HepG2 (cell line): ENCODE measurements around the gene C2orf15. TPM values are rescaled to one million over a fixed set of nuclear protein-coding genes. Genes with fewer than 3 reads are reported as not detected.

ENCODE experiments used
- ATAD3A ChIP-seq: sonication (generic); formaldehyde crosslinking; IDR thresholded peaks from 2 replicates; pipeline ENCODE4 v1.4.0; 2020; ENCODE audit warnings: missing genetic modification reagents
- CSRNP2 ChIP-seq: sonication (generic); formaldehyde crosslinking; conservative IDR thresholded peaks from 2 replicates; pipeline ENCODE4 v1.8.0; 2022; ENCODE audit warnings: low read depth, missing genetic modification reagents
- DPF2 ChIP-seq: sonication (generic); formaldehyde crosslinking; IDR thresholded peaks from 2 replicates; pipeline ENCODE4 v1.4.0; 2020; ENCODE audit warnings: mild to moderate bottlenecking, low read depth, missing genetic modification reagents, borderline replicate concordance
- FOSL1 ChIP-seq: sonication (generic); formaldehyde crosslinking; IDR thresholded peaks from 2 replicates; pipeline ENCODE4 v1.9.0; 2021; ENCODE audit warnings: missing genetic modification reagents, borderline replicate concordance
- FOXO1 ChIP-seq: sonication (generic); formaldehyde crosslinking; IDR thresholded peaks from 2 replicates; pipeline ENCODE4 v1.4.0; 2020; ENCODE audit warnings: missing genetic modification reagents
- HMGXB4 ChIP-seq, 2 experiments: sonication (generic) in 1 of 2; formaldehyde crosslinking in 1 of 2; IDR thresholded peaks; 2 replicates each; pipeline versions ENCODE4 v1.4.0 to v1.6.1; 2018 to 2020; ENCODE audit warnings: missing genetic modification reagents in 2 of 2, borderline replicate concordance in 1 of 2, low read depth in 1 of 2, mild to moderate bottlenecking in 1 of 2, missing biosample characterization in 1 of 2
- JDP2 ChIP-seq: sonication (generic); formaldehyde crosslinking; IDR thresholded peaks from 2 replicates; pipeline ENCODE4 v1.8.1; 2022; ENCODE audit warnings: missing genetic modification reagents, borderline replicate concordance
- JUN ChIP-seq: sonication (generic); formaldehyde crosslinking; IDR thresholded peaks from 2 replicates; pipeline ENCODE4 v1.4.0; 2020; ENCODE audit warnings: mild to moderate bottlenecking, missing genetic modification reagents
- MTA1 ChIP-seq: sonication (generic); formaldehyde crosslinking; IDR thresholded peaks from 2 replicates; pipeline ENCODE4 v1.4.0; 2020; ENCODE audit warnings: missing genetic modification reagents, mild to moderate bottlenecking, borderline replicate concordance
- MTF1 ChIP-seq: sonication (generic); formaldehyde crosslinking; IDR thresholded peaks from 2 replicates; pipeline ENCODE4 v1.5.0; 2020; ENCODE audit warnings: missing genetic modification reagents
- MXD1 ChIP-seq: sonication (generic); formaldehyde crosslinking; IDR thresholded peaks from 2 replicates; pipeline ENCODE4 v1.4.0; 2020; ENCODE audit warnings: mild to moderate bottlenecking, missing genetic modification reagents
- PHF8 ChIP-seq: sonication (generic); formaldehyde crosslinking; IDR thresholded peaks from 2 replicates; pipeline ENCODE4 v1.5.0; 2020; ENCODE audit warnings: missing genetic modification reagents
- SOX5 ChIP-seq: IDR thresholded peaks from 2 replicates; pipeline ENCODE4 v1.6.1; 2016; ENCODE audit warnings: borderline replicate concordance
- SRF ChIP-seq: IDR thresholded peaks from 2 replicates; pipeline ENCODE4 v1.6.1; 2011; ENCODE audit warnings: mild to moderate bottlenecking, low read depth, low read length, moderate library complexity
- TOPORS ChIP-seq: sonication (generic); formaldehyde crosslinking; IDR thresholded peaks from 2 replicates; pipeline ENCODE4 v1.8.0; 2023; ENCODE audit warnings: mild to moderate bottlenecking, missing genetic modification reagents
- U2AF2 ChIP-seq: fragments of 200-400 bp; formaldehyde crosslinking; IDR thresholded peaks from 2 replicates; pipeline ENCODE4 v1.6.1; 2017; ENCODE audit warnings: low read depth, mild to moderate bottlenecking, low read length
- ZBTB46 ChIP-seq: sonication (generic); formaldehyde crosslinking; IDR thresholded peaks from 2 replicates; pipeline ENCODE4 v1.4.0; 2020; ENCODE audit warnings: mild to moderate bottlenecking, missing genetic modification reagents, borderline replicate concordance
- ZC3H4 ChIP-seq: sonication (generic); formaldehyde crosslinking; IDR thresholded peaks from 2 replicates; pipeline ENCODE4 v1.4.0; 2020; ENCODE audit warnings: missing genetic modification reagents, borderline replicate concordance
- ZFP36 ChIP-seq: fragments of 150-350 bp; IDR thresholded peaks from 2 replicates; pipeline ENCODE4 v1.6.1; 2018; ENCODE audit warnings: borderline replicate concordance, low read length, low read depth; ENCODE audit not compliant: partially characterized antibody
- ZFYVE20 ChIP-seq: sonication (generic); formaldehyde crosslinking; IDR thresholded peaks from 2 replicates; pipeline ENCODE4 v1.8.0; 2023; ENCODE audit warnings: low read depth, mild to moderate bottlenecking, moderate library complexity, missing genetic modification reagents, borderline replicate concordance
- ZNF17 ChIP-seq: sonication (generic); formaldehyde crosslinking; IDR thresholded peaks from 2 replicates; pipeline ENCODE4 v1.5.0; 2020; ENCODE audit warnings: mild to moderate bottlenecking, missing genetic modification reagents
- ZNF260 ChIP-seq: sonication (generic); formaldehyde crosslinking; IDR thresholded peaks from 2 replicates; pipeline ENCODE4 v1.4.0; 2020; ENCODE audit warnings: missing genetic modification reagents, low read depth, mild to moderate bottlenecking, borderline replicate concordance
- ZNF33A ChIP-seq: sonication (generic); formaldehyde crosslinking; IDR thresholded peaks from 2 replicates; pipeline ENCODE4 v1.5.1; 2020; ENCODE audit warnings: missing genetic modification reagents, mild to moderate bottlenecking, moderate library complexity, borderline replicate concordance
- ZNF441 ChIP-seq: sonication (generic); formaldehyde crosslinking; IDR thresholded peaks from 2 replicates; pipeline ENCODE4 v1.7.0; 2021; ENCODE audit warnings: missing genetic modification reagents, borderline replicate concordance
- ZNF496 ChIP-seq: sonication (generic); formaldehyde crosslinking; IDR thresholded peaks from 2 replicates; pipeline ENCODE4 v1.8.1; 2023; ENCODE audit warnings: mild to moderate bottlenecking, moderate library complexity, missing genetic modification reagents; ENCODE audit not compliant: insufficient replicate concordance
- ZNF776 ChIP-seq: sonication (generic); formaldehyde crosslinking; IDR thresholded peaks from 2 replicates; pipeline ENCODE4 v1.4.0; 2020; ENCODE audit warnings: mild to moderate bottlenecking, missing genetic modification reagents
- ZNF850 ChIP-seq: sonication (generic); formaldehyde crosslinking; conservative IDR thresholded peaks from 2 replicates; pipeline ENCODE4 v1.9.0; 2021; ENCODE audit warnings: mild to moderate bottlenecking, missing genetic modification reagents
- polyA plus RNA-seq, 8 experiments: library from polyadenylated mRNA; depleted of rRNA in 3 of 8; stranded (reverse) in 7 of 8; unstranded in 1 of 8; fragments of >200 nt; fragmentation: Illumina TruSeq in 4 of 8; extraction: Trizol in 4 of 8; gene quantifications; 2 replicates each; pipeline versions ENCODE4 v1.2.1 to v1.2.3, GENCODE V29; 2011 to 2016; ENCODE audit warnings: low read depth in 4 of 8, missing spikeins in 1 of 8, mixed read lengths in 1 of 8; ENCODE audit not compliant: insufficient read depth in 1 of 8
- total RNA-seq, 5 experiments: library from RNA; depleted of rRNA; stranded (reverse); fragments of >200 nt; fragmentation: Illumina TruSeq; extraction: Trizol; gene quantifications; 2 replicates each; pipeline ENCODE4 v1.2.3, GENCODE V29; 2016; ENCODE audit warnings: low read depth in 1 of 5

C2orf15 gene
- total and polyA plus RNA-seq, 2 of the 13 experiments (the other 11 are each of a cell fraction or from before 2014, with no cell fraction given): 5.5 to 8.3 TPM

- TF ChIP-seq MTA1 (CRISPR knock-in tag) (peak; percentile 52; the same call in 1 of the 2 replicates), TOPORS (CRISPR knock-in tag) (no peak), ZNF260 (CRISPR knock-in tag) (no peak), ATAD3A (no peak), ZNF496 (CRISPR knock-in tag) (no peak), SRF (no peak), CSRNP2 (no peak), U2AF2 (no peak), PHF8 (CRISPR knock-in tag) (no peak), ZC3H4 (CRISPR knock-in tag) (no peak), ZNF776 (CRISPR knock-in tag) (no peak), MTF1 (CRISPR knock-in tag) (no peak), FOXO1 (CRISPR knock-in tag) (no peak), JUN (CRISPR knock-in tag) (no peak), ZFP36 (no peak), SOX5 (CRISPR knock-in tag) (no peak; the same call in 1 of the 2 replicates), FOSL1 (CRISPR knock-in tag) (no peak), JDP2 (no peak), ZBTB46 (CRISPR knock-in tag) (no peak), HMGXB4 (CRISPR knock-in tag; IDR thresholded peaks at IDR 0.05; ENCODE audit: borderline replicate concordance in 1 of 2, low read depth in 1 of 2) (no peak; a peak in 1 of 4 replicates), ZNF33A (CRISPR knock-in tag) (no peak), DPF2 (CRISPR knock-in tag) (no peak), ZNF441 (no peak), ZNF17 (CRISPR knock-in tag) (no peak), ZFYVE20 (CRISPR knock-in tag) (no peak), MXD1 (no peak), ZNF850 (CRISPR knock-in tag) (0 out of 2 replicates have a peak, but pooled peaks have one; percentile 30)
Measured at GRCh38 chr2:99183025-99183424, 41.5 kb downstream of the C2orf15 start (continued).
